Breast epithelium (tissue), 3 donors: Measurements from ENCODE around the gene ABHD2.

Experiments used
- POLR2A ChIP-seq: fragments of 450-650 bp; IDR thresholded peaks from one replicate; pipeline ENCODE4 v1.6.1; 2016; ENCODE audit warnings: antibody characterized with exemption, mild to moderate bottlenecking, moderate library complexity
- TF ChIP-seq, protein P1 (sequence below), 3 donors: fragments of 450-650 bp; IDR thresholded peaks; one replicate each; pipeline ENCODE4 v1.5.1; 2016 to 2017; ENCODE audit warnings: antibody characterized with exemption in 3 of 3, mild to moderate bottlenecking in 3 of 3, moderate library complexity in 3 of 3

- TF ChIP-seq, protein P1, sequence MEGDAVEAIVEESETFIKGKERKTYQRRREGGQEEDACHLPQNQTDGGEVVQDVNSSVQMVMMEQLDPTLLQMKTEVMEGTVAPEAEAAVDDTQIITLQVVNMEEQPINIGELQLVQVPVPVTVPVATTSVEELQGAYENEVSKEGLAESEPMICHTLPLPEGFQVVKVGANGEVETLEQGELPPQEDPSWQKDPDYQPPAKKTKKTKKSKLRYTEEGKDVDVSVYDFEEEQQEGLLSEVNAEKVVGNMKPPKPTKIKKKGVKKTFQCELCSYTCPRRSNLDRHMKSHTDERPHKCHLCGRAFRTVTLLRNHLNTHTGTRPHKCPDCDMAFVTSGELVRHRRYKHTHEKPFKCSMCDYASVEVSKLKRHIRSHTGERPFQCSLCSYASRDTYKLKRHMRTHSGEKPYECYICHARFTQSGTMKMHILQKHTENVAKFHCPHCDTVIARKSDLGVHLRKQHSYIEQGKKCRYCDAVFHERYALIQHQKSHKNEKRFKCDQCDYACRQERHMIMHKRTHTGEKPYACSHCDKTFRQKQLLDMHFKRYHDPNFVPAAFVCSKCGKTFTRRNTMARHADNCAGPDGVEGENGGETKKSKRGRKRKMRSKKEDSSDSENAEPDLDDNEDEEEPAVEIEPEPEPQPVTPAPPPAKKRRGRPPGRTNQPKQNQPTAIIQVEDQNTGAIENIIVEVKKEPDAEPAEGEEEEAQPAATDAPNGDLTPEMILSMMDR (IDR thresholded peaks at IDR 0.05), result no peak
- TF ChIP-seq POLR2A, result no peak
Measured at GRCh38 chr15:89195836-89196235, 107.6 kb downstream of the ABHD2 start.
